Stomach (tissue), 9 donors: ENCODE results near the gene ZFP1. TPM values are rescaled to one million over a fixed set of nuclear protein-coding genes. Genes with fewer than 3 reads are reported as not detected.
A peak's percentile ranks its signal among the peaks of the same experiment; 100 is the strongest.
"Not testable (repeated sequence)": the region's sequence is repeated elsewhere in the genome, so short reads cannot be mapped to it uniquely, and the experiment has no call there.

Experiments
- DNase-seq, 2 donors: peaks; one replicate each; pipeline versions ENCODE4 v3.0.0 to v3.0.0-alpha.2; 2013 to 2019
- H3K27ac ChIP-seq, 5 donors: fragments of 200-600 bp in 4 of 5; sonication (generic) in 4 of 5; one replicate each; pipeline ENCODE4 v1.5.1; 2013 to 2019; ENCODE audit warnings: mild to moderate bottlenecking in 1 of 5, moderate library complexity in 1 of 5
- H3K27me3 ChIP-seq, 3 donors: fragments of 200-600 bp; sonication (generic); one replicate each; pipeline ENCODE4 v1.5.1; 2017 to 2019; ENCODE audit warnings: mixed run types in 1 of 3
- H3K36me3 ChIP-seq, 4 donors: fragments of 200-600 bp; sonication (generic); 1 replicate in 3 of 4; 2 replicates in 1 of 4; pipeline ENCODE4 v1.5.1; 2016 to 2019
- H3K4me1 ChIP-seq, 4 donors: fragments of 200-600 bp; sonication (generic); one replicate each; pipeline ENCODE4 v1.5.1; 2016 to 2019
- H3K4me3 ChIP-seq, 4 donors: fragments of 200-600 bp; sonication (generic) in 3 of 4; one replicate each; pipeline ENCODE4 v1.5.1; 2016 to 2019; ENCODE audit warnings: mild to moderate bottlenecking in 1 of 4
- H3K9me3 ChIP-seq, 4 donors: fragments of 200-600 bp; sonication (generic); one replicate each; pipeline ENCODE4 v1.5.1; 2016 to 2019
- EP300 ChIP-seq: sonication (generic); formaldehyde crosslinking; IDR thresholded peaks from one replicate; pipeline ENCODE4 v1.6.1; 2017; ENCODE audit warnings: antibody characterized with exemption
- POLR2A ChIP-seq, 4 donors: fragments of 450-650 bp; IDR thresholded peaks; one replicate each; pipeline ENCODE4 v1.6.1; 2016; ENCODE audit warnings: antibody characterized with exemption in 4 of 4, control low read depth in 2 of 4, mild to moderate bottlenecking in 1 of 4, moderate library complexity in 1 of 4
- POLR2AphosphoS5 ChIP-seq, 3 donors: sonication (generic); formaldehyde crosslinking; IDR thresholded peaks; one replicate each; pipeline ENCODE4 v1.6.1; 2016; ENCODE audit warnings: antibody characterized with exemption in 3 of 3
- WGBS, 5 donors: extraction: QIAGEN DNeasy Blood & Tissue Kit in 3 of 5; methylation state at CpG; one replicate each; pipeline versions ENCODE4 v1.1.5 to v1.1.7; 2013 to 2018; 5-methylcytosine and 5-hydroxymethylcytosine counted together
- intact Hi-C: fragments of 100-400 bp; cut with DNase I; formaldehyde crosslinking; loops from one replicate; pipeline ENCODE4 v1.15.1; 2023; ENCODE audit warnings: low total_unique reads
- polyA plus RNA-seq, 3 donors: library from polyadenylated mRNA; stranded (reverse); fragments of 200-250 nt; gene quantifications; one replicate each; pipeline ENCODE4 v1.2.3, GENCODE V29; 2013
- total RNA-seq, 5 donors: library from RNA; depleted of rRNA; stranded (reverse); fragments of >200 nt; gene quantifications; one replicate each; pipeline versions ENCODE4 v1.1.0 to v1.2.3, GENCODE V29; 2014 to 2016
- TF ChIP-seq, protein P1 (sequence below), 7 experiments: fragments of 450-650 bp in 4 of 7; fragments of 200-600 bp in 3 of 7; sonication (generic) in 3 of 7; IDR thresholded peaks; one replicate each; pipeline ENCODE4 v1.5.1; 2016 to 2019; ENCODE audit warnings: antibody characterized with exemption in 7 of 7, control low read depth in 2 of 7, mild to moderate bottlenecking in 1 of 7
- donor health status: healthy with polysubstance abuse.
- donor health status: Bipolar disorder and iron deficiency.
- donor health status: healthy.

The ZFP1 gene
- total and polyA plus RNA-seq, 8 donors, result 2.7 to 29.2 (median 5.2) TPM; not detected in 1

DNA sequence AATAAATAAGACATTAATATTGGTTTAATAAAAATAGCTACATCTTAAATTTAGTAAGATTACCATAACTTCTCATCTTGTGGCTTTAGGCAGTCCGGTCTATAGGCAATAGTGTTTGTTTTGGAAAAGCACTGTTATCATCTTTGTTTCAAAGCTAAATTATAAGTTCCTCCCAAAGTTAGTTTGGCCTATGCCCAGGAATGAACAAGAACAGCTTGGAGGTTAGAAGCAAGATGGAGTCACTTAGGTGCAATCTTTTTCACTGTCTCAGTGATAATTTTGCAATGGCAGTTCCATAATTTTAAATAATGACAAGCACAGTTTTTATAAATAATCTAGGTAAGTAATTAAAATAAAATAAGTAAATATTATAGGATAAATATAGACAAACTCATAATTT, 25.7 kb upstream of the ZFP1 start:
- no peaks in the 10 kb centered on the region for H3K27me3 ChIP-seq
- H3K4me3 ChIP-seq, result no peak overlapping the region
- H3K36me3 ChIP-seq, result no peaks in the 10 kb centered on the region
- 81 to 96% (median 96%) methylated on average over 1 of the region's 1 CpG for WGBS, 5 donors
- intact Hi-C loops, result no loop called here
- H3K9me3 ChIP-seq, result peaks cover 7 to 24% (median 17%) of the 10 kb centered on the region in 4 donors
- H3K4me1 ChIP-seq, result no peaks in the 10 kb centered on the region
- no peak for DNase-seq
- no peak overlapping the region for H3K27ac ChIP-seq
- TF ChIP-seq POLR2AphosphoS5 (IDR thresholded peaks at IDR 0.05) (no peak), POLR2A (IDR thresholded peaks at IDR 0.05) (no peak), EP300 (no peak)
- TF ChIP-seq, protein P1, sequence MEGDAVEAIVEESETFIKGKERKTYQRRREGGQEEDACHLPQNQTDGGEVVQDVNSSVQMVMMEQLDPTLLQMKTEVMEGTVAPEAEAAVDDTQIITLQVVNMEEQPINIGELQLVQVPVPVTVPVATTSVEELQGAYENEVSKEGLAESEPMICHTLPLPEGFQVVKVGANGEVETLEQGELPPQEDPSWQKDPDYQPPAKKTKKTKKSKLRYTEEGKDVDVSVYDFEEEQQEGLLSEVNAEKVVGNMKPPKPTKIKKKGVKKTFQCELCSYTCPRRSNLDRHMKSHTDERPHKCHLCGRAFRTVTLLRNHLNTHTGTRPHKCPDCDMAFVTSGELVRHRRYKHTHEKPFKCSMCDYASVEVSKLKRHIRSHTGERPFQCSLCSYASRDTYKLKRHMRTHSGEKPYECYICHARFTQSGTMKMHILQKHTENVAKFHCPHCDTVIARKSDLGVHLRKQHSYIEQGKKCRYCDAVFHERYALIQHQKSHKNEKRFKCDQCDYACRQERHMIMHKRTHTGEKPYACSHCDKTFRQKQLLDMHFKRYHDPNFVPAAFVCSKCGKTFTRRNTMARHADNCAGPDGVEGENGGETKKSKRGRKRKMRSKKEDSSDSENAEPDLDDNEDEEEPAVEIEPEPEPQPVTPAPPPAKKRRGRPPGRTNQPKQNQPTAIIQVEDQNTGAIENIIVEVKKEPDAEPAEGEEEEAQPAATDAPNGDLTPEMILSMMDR (IDR thresholded peaks at IDR 0.05), result no peak

DNA sequence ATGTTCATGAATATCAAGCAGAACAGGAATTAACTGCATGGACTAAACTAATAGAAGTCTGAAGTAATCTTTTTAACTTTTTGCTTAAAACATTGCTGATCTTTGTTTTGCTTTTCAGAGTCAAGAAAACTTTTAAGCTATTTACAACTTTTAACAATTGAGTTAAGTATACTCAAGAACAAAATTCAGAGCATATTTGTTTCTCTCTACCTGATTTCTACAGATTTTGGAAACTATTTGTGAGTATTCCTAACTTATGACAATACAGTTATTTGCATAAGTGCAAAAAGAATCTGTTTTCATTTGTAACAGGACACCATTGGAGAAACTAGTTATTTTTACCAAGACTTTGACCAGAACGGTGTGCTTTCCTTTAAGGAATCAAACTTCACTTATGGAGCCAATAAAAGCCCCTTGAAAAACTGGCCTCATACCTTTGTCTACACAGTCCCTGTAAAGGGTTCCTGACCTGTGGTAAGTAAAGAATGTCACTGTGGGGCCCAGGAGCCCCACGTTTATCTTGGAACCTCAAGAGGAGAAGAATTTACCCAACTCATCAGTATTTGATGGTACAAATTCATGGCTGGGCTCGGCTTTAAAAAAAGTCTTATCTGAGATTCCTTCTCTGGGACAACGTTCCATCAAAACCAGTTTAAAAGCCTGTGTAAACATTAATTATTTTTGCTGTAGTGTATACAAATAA, 20.5 kb upstream of the ZFP1 start:
- H3K27me3 ChIP-seq, result no peaks in the 10 kb centered on the region
- H3K4me3 ChIP-seq, result no peak overlapping the region
- WGBS, 5 donors, result 46 to 60% (median 58%) methylated on average over 4 of the region's 4 CpGs
- H3K4me1 ChIP-seq, result peaks cover 0 to 6% (median 0%) of the 10 kb centered on the region in 4 donors
- no peak for TF ChIP-seq POLR2A (IDR thresholded peaks at IDR 0.05)
- TF ChIP-seq, protein P1 (IDR thresholded peaks at IDR 0.05), result no peak
- no peak for TF ChIP-seq EP300
- no peak for TF ChIP-seq POLR2AphosphoS5 (IDR thresholded peaks at IDR 0.05)
- intact Hi-C loops, result no loop called here
- no peaks in the 10 kb centered on the region for H3K36me3 ChIP-seq
- H3K9me3 ChIP-seq, result peaks cover 0 to 7% (median 5%) of the 10 kb centered on the region in 4 donors
- DNase-seq, result no peak
- H3K27ac ChIP-seq, result no peak overlapping the region

DNA sequence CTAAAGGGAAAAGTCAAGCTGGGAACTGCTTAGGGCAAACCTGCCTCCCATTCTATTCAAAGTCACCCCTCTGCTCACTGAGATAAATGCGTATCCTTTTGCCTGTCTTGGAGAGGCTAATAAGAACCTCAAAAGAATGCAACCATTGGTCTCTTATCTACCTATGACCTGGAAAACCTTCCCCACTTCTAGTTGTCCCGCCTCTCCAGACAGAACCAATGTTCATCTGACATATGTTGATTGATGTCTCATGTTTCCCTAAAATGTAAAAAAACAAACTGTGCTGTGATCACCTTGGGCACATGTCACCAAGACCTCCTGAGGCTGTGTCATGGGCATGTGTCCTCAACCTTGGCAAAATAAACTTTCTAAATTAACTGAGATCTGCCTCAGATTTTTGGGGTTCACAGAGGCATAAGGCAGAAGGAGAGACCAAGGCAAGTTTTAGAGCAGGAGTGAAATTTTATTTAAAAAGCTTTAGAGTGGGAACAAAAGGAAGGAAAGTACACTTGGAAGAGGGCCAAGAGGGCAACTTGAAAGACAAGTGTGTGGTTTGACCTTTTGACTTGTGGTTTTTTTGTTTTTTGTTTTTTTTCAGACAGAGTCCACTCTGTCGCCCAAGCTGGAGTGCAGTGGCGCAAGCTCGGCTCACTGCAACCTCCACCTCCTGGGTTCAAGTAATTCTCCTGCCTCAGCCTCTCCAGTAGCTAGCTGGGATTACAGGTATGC, 18.7 kb upstream of the ZFP1 start:
- H3K9me3 ChIP-seq, H3K4me3 ChIP-seq, H3K27me3 ChIP-seq, H3K36me3 ChIP-seq, H3K4me1 ChIP-seq, H3K27ac ChIP-seq, intact Hi-C loops: not testable (repeated sequence)
- DNase-seq, result peak in 1 of 2 donors; percentile 44
- WGBS, 5 donors, result 24 to 44% (median 32%) methylated on average over 5 of the region's 5 CpGs

DNA sequence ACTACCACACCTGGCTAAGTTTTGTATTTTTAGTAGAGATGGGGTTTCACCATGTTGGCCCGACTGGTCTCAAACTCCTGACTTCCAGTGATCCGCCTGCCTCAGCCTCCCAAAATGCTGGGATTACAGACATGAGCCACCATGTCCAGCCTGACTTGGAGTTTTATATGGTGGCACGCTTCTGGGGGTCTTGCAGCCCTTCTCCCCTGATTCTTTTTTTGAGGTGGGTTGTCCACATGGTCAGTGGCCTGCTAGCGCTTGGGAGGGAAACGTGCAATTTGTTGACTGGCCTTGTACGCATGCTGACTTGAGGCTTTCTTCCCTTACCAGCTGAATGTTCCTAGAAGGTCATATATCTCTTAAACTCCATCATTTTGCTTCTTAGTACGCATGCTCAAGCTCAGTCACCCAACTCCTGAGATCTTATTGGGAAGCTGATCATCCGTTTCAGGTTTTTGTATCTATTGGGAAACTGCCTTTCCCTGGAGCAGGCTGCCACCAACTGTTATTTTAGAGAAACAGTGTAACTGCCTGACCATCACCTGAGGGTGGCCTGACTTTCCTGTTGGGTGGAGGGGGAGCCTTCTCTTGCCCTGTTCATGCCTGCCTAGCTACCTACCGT, 18.1 kb upstream of the ZFP1 start:
- 69 to 84% (median 81%) methylated on average over 9 of the region's 9 CpGs for WGBS, 5 donors
- Histone ChIP-seq H3K27me3 (no peaks in the 10 kb centered on the region), H3K4me1 (peaks cover 0 to 6% (median 0%) of the 10 kb centered on the region in 4 donors), H3K9me3 (peaks cover 0 to 7% (median 5%) of the 10 kb centered on the region in 4 donors), H3K4me3 (no peak overlapping the region), H3K27ac (no peak overlapping the region), H3K36me3 (no peaks in the 10 kb centered on the region)
- peak in 1 of 2 donors; percentile 35 for DNase-seq
- intact Hi-C loops, result no loop called here
- TF ChIP-seq POLR2AphosphoS5 (IDR thresholded peaks at IDR 0.05), result no peak
- no peak for TF ChIP-seq POLR2A (IDR thresholded peaks at IDR 0.05)
- TF ChIP-seq EP300, result no peak
- TF ChIP-seq, protein P1 (IDR thresholded peaks at IDR 0.05), result no peak
